ENCODE results near the gene SORCS3.

SORCS3 gene

GRCh38 chr10:104650635-104651331 lies 9.7 kb downstream of the SORCS3 start:
- Histone ChIP-seq H3K4me1 (ENCODE audit: control insufficient read depth, insufficient read depth, low read length) (no peaks in the 10 kb centered on the region), H3K4me3 (ENCODE audit: low read length) (no peak overlapping the region), H3K36me3 (ENCODE audit: control insufficient read depth, insufficient read depth, low read length) (no peaks in the 10 kb centered on the region), H3K9ac (ENCODE audit: low read length) (no peak overlapping the region), H3K9me3 (ENCODE audit: control insufficient read depth, low read length) (no peaks in the 10 kb centered on the region), H3K27me3 (ENCODE audit: control insufficient read depth, insufficient read depth, low read length) (peaks cover 5% of the 10 kb centered on the region)

DNA sequence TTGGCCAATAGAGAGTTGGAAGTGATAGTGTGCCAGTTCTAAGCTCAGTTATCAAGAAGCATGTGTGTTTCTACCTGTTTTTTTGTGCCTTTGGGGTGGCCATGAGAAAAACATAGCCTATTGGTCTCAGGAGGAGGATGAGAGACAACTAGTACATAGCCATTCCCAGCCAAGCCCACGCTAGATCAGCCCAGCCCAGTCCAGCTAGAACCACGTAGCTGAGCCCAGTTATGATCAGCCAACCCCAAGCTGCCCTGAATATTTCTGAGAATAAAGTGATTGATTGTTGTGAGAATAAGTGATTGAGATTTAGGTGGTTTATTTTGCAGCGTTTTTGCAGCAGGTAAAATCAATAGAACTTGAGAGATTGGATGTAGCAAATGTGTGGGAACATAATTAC lies 15.9 kb downstream of the SORCS3 start:
- Histone ChIP-seq H3K4me1 (ENCODE audit: control insufficient read depth, insufficient read depth, low read length) (no peaks in the 10 kb centered on the region), H3K9ac (ENCODE audit: low read length) (no peak overlapping the region)

GRCh38 chr10:104657457-104657856 lies 16.4 kb downstream of the SORCS3 start:
- H3K36me3 ChIP-seq (ENCODE audit: control insufficient read depth, insufficient read depth, low read length): no peaks in the 10 kb centered on the region
- H3K4me1 ChIP-seq (ENCODE audit: control insufficient read depth, insufficient read depth, low read length): no peaks in the 10 kb centered on the region
- no peak overlapping the region for H3K4me3 ChIP-seq (ENCODE audit: low read length)
- H3K9me3 ChIP-seq (ENCODE audit: control insufficient read depth, low read length): no peaks in the 10 kb centered on the region
- H3K9ac ChIP-seq (ENCODE audit: low read length): no peak overlapping the region
- H3K27me3 ChIP-seq (ENCODE audit: control insufficient read depth, insufficient read depth, low read length): no peaks in the 10 kb centered on the region

More for the DNA sequence above, 15.9 kb downstream of the SORCS3 start:
- Histone ChIP-seq H3K27me3 (ENCODE audit: control insufficient read depth, insufficient read depth, low read length) (no peaks in the 10 kb centered on the region), H3K9me3 (ENCODE audit: control insufficient read depth, low read length) (no peaks in the 10 kb centered on the region), H3K36me3 (ENCODE audit: control insufficient read depth, insufficient read depth, low read length) (no peaks in the 10 kb centered on the region), H3K4me3 (ENCODE audit: low read length) (no peak overlapping the region)

DNA sequence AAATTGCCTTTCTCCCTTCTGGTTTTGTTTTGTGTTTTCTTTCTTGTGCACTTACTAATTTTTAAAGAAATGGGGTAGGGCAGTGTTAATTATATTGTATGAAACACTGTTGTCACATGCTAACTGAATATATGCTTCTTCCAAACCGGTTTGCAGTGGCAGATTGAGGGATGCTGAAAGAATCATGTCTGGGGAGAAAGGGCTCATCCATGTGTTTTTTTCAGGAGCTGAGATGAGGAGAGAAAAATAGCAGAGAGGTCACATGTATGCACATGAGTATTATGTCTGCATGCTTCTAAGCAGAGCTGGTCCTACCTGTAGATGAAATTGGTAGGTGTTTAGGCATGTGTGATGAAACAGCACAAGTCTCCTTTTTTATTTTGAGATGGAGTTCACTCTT lies 17.0 kb downstream of the SORCS3 start:
- no peak overlapping the region for H3K4me3 ChIP-seq (ENCODE audit: low read length)
- no peaks in the 10 kb centered on the region for H3K4me1 ChIP-seq (ENCODE audit: control insufficient read depth, insufficient read depth, low read length)
- no peaks in the 10 kb centered on the region for H3K9me3 ChIP-seq (ENCODE audit: control insufficient read depth, low read length)

DNA sequence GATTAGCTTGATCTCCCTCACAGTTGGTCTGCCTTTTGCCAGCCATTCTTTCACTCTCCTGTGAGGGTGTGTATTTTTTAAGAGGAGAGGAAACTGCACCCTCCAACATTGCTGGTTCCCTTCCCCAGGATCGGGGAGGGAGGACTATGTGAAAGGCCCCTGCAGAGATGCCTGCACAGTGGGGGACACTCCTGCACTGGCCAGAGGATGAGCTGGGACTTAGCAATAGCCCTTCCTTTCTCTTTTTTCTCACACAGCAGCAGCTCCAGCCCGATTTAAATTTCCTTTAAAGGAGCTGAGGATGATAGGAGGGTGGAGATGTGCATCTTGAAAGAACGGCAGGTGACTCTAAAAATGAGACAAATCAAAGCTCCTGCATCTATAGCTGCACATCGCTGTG lies 18.7 kb downstream of the SORCS3 start:
- Histone ChIP-seq H3K4me1 (ENCODE audit: control insufficient read depth, insufficient read depth, low read length) (no peaks in the 10 kb centered on the region), H3K9me3 (ENCODE audit: control insufficient read depth, low read length) (no peaks in the 10 kb centered on the region), H3K9ac (ENCODE audit: low read length) (no peak overlapping the region), H3K4me3 (ENCODE audit: low read length) (no peak overlapping the region), H3K36me3 (ENCODE audit: control insufficient read depth, insufficient read depth, low read length) (no peaks in the 10 kb centered on the region), H3K27me3 (ENCODE audit: control insufficient read depth, insufficient read depth, low read length) (no peaks in the 10 kb centered on the region)

More for the DNA sequence above, 17.0 kb downstream of the SORCS3 start:
- Histone ChIP-seq H3K36me3 (ENCODE audit: control insufficient read depth, insufficient read depth, low read length) (no peaks in the 10 kb centered on the region), H3K27me3 (ENCODE audit: control insufficient read depth, insufficient read depth, low read length) (no peaks in the 10 kb centered on the region), H3K9ac (ENCODE audit: low read length) (no peak overlapping the region)

DNA sequence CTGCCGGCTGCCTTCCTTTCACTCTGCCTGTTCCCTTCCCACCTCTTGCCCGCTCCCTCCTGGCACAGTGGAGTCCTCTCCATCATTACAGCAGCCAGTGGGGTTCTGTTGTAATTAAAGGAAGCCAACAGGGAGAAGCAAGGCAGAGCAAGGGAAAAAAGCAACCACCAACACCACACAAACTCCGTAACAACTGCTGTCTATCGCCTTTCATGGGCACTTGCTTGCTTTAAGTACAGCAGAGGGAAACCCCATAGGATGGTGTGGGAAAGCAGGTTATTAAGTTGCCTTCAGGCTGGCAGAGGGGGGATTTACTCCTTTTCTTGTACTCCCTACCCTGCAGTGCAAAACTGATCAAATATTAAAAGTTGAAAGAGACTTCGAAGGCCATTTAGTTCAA lies 22.0 kb downstream of the SORCS3 start:
- Histone ChIP-seq H3K9ac (ENCODE audit: low read length) (no peak overlapping the region), H3K9me3 (ENCODE audit: control insufficient read depth, low read length) (no peaks in the 10 kb centered on the region), H3K36me3 (ENCODE audit: control insufficient read depth, insufficient read depth, low read length) (no peaks in the 10 kb centered on the region), H3K4me1 (ENCODE audit: control insufficient read depth, insufficient read depth, low read length) (no peaks in the 10 kb centered on the region), H3K27me3 (ENCODE audit: control insufficient read depth, insufficient read depth, low read length) (no peaks in the 10 kb centered on the region), H3K4me3 (ENCODE audit: low read length) (no peak overlapping the region)

GRCh38 chr10:104663563-104663962 lies 22.5 kb downstream of the SORCS3 start:
- Histone ChIP-seq H3K36me3 (ENCODE audit: control insufficient read depth, insufficient read depth, low read length) (no peaks in the 10 kb centered on the region), H3K4me1 (ENCODE audit: control insufficient read depth, insufficient read depth, low read length) (no peaks in the 10 kb centered on the region), H3K9ac (ENCODE audit: low read length) (no peak overlapping the region), H3K9me3 (ENCODE audit: control insufficient read depth, low read length) (no peaks in the 10 kb centered on the region), H3K27me3 (ENCODE audit: control insufficient read depth, insufficient read depth, low read length) (no peaks in the 10 kb centered on the region), H3K4me3 (ENCODE audit: low read length) (no peak overlapping the region)

GRCh38 chr10:104664205-104664604 lies 23.1 kb downstream of the SORCS3 start:
- H3K36me3 ChIP-seq (ENCODE audit: control insufficient read depth, insufficient read depth, low read length): no peaks in the 10 kb centered on the region
- H3K4me3 ChIP-seq (ENCODE audit: low read length): no peak overlapping the region
- H3K9ac ChIP-seq (ENCODE audit: low read length): no peak overlapping the region
- no peaks in the 10 kb centered on the region for H3K9me3 ChIP-seq (ENCODE audit: control insufficient read depth, low read length)
- H3K4me1 ChIP-seq (ENCODE audit: control insufficient read depth, insufficient read depth, low read length): no peaks in the 10 kb centered on the region
- H3K27me3 ChIP-seq (ENCODE audit: control insufficient read depth, insufficient read depth, low read length): no peaks in the 10 kb centered on the region

DNA sequence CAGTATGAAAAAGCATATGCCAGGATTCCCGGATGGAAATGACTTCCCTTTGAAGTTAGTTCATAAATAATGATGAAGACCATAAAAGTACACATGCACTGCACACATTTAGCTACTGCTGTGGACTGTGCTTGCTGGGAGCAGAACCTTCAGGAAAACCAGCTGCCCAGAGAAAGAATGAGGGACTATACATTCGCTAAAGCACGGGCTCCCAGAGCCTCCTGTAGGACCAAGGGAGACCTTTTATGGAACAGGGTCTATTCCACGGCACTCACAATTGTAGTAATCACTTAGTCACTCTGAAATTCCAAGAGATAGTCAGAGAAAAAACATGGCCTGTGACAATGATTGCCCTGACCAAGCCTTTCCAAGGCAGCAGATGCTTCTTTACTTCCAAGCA lies 24.1 kb downstream of the SORCS3 start:
- Histone ChIP-seq H3K9ac (ENCODE audit: low read length) (no peak overlapping the region), H3K9me3 (ENCODE audit: control insufficient read depth, low read length) (no peaks in the 10 kb centered on the region), H3K4me1 (ENCODE audit: control insufficient read depth, insufficient read depth, low read length) (no peaks in the 10 kb centered on the region)

DNA sequence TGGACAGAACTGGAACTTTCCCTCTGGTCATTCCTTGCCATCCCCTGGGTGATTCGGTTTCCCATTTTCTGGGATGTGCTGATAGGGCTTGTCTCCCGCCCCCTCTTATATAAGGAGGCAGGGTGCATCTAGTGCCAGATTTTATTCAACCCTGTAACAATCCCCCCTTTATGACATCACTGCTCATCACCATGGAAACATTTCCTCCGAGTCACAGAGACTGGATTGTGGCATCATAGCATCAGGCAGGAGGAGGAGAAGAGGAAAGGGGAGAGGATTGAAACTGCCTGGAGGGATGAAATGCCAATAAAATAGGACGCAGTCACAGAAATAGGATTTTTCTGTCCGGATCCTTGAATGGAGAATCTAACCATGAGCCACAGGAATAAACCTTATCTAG lies 25.0 kb downstream of the SORCS3 start:
- Histone ChIP-seq H3K4me1 (ENCODE audit: control insufficient read depth, insufficient read depth, low read length) (no peaks in the 10 kb centered on the region), H3K9ac (ENCODE audit: low read length) (no peak overlapping the region), H3K9me3 (ENCODE audit: control insufficient read depth, low read length) (no peaks in the 10 kb centered on the region), H3K36me3 (ENCODE audit: control insufficient read depth, insufficient read depth, low read length) (no peaks in the 10 kb centered on the region), H3K27me3 (ENCODE audit: control insufficient read depth, insufficient read depth, low read length) (no peaks in the 10 kb centered on the region), H3K4me3 (ENCODE audit: low read length) (no peak overlapping the region)

More for the DNA sequence above, 24.1 kb downstream of the SORCS3 start:
- Histone ChIP-seq H3K36me3 (ENCODE audit: control insufficient read depth, insufficient read depth, low read length) (no peaks in the 10 kb centered on the region), H3K27me3 (ENCODE audit: control insufficient read depth, insufficient read depth, low read length) (no peaks in the 10 kb centered on the region), H3K4me3 (ENCODE audit: low read length) (no peak overlapping the region)

DNA sequence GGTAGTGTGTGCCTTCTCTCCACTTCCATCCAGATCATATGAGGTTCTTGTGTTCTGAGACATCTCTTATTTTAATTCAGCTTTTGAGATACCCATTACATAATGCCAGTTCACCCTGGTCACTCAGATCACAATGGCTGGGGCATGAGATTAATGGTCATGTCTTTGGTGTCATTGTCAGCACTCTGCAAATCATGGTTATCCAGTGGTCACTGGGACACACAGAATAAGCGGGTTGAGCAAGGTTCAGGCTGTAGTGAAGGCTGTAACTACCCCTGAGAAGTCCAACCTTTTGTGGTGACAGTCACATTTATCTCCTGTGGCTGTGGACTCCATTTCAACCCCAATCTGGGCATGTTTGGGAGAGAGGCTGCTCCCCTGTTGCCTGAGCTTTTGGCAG lies 35.8 kb downstream of the SORCS3 start:
- H3K36me3 ChIP-seq (ENCODE audit: control insufficient read depth, insufficient read depth, low read length): no peaks in the 10 kb centered on the region
- no peaks in the 10 kb centered on the region for H3K27me3 ChIP-seq (ENCODE audit: control insufficient read depth, insufficient read depth, low read length)
- no peak overlapping the region for H3K9ac ChIP-seq (ENCODE audit: low read length)
- no peaks in the 10 kb centered on the region for H3K9me3 ChIP-seq (ENCODE audit: control insufficient read depth, low read length)
- H3K4me1 ChIP-seq (ENCODE audit: control insufficient read depth, insufficient read depth, low read length): no peaks in the 10 kb centered on the region
- no peak overlapping the region for H3K4me3 ChIP-seq (ENCODE audit: low read length)

DNA sequence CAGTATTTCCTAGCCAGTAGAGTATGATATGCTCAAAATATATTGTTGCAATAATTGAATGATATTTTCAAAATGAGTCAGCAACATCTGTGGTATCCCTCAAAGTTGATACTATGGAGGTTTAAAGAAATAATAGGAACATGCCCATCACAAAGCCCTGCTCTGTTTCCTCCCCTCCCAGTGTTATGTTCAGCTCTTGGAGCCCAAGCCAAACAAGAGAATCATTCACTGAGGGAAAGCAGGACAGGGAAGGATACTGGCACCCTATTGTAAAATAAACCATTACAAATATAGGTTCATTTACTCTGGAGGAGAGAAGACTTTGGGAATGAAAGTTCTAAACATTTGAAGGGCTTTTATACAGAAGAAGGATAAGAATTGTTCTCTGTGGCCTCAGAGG lies 37.6 kb downstream of the SORCS3 start:
- no peaks in the 10 kb centered on the region for H3K36me3 ChIP-seq (ENCODE audit: control insufficient read depth, insufficient read depth, low read length)
- H3K9me3 ChIP-seq (ENCODE audit: control insufficient read depth, low read length): no peaks in the 10 kb centered on the region
- H3K4me3 ChIP-seq (ENCODE audit: low read length): no peak overlapping the region
- no peak overlapping the region for H3K9ac ChIP-seq (ENCODE audit: low read length)
- no peaks in the 10 kb centered on the region for H3K27me3 ChIP-seq (ENCODE audit: control insufficient read depth, insufficient read depth, low read length)
- no peaks in the 10 kb centered on the region for H3K4me1 ChIP-seq (ENCODE audit: control insufficient read depth, insufficient read depth, low read length)
